ENCODE measurements around the gene VSIR.

The VSIR gene

DNA sequence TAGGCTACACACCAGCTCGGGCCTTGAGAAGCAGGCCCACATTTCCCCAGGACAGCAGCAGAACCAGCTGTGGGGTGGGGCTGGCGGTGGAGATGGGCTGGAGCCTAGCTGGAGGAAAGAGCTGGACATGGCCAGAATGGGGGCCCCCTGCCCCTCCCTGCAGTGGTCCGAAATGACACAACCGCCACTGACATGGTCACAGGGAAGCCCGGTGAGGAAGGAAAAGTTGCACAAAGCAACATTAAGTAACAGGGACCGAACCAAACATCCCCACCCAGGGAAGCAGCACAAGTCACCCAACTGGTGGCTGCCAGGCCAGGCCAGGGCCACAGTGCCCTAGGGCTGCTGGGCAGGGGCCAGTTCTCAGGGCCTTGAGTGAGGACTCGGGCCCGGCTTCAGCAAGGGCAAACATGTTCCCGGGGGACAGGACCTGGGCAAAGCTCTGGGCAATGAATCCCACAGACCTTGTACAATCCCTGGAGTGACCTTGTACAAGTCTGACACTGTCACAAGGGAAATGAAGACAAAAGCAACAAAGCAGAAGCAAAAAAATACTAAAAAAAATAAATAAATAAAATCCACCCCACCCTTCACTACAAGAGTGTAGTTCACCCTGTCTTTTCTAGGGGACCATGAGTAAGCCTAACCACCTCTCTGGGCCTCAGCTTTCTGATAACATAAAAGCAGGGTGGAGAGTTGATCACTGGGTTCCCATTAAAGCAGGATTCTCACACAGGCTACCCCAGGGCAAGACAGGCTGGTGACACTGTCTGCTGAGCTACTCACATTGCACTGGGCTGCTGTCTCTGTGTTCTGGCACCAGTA is 44.7 kb upstream of the VSIR start:
- TF ChIP-seq, protein P1, sequence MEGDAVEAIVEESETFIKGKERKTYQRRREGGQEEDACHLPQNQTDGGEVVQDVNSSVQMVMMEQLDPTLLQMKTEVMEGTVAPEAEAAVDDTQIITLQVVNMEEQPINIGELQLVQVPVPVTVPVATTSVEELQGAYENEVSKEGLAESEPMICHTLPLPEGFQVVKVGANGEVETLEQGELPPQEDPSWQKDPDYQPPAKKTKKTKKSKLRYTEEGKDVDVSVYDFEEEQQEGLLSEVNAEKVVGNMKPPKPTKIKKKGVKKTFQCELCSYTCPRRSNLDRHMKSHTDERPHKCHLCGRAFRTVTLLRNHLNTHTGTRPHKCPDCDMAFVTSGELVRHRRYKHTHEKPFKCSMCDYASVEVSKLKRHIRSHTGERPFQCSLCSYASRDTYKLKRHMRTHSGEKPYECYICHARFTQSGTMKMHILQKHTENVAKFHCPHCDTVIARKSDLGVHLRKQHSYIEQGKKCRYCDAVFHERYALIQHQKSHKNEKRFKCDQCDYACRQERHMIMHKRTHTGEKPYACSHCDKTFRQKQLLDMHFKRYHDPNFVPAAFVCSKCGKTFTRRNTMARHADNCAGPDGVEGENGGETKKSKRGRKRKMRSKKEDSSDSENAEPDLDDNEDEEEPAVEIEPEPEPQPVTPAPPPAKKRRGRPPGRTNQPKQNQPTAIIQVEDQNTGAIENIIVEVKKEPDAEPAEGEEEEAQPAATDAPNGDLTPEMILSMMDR (IDR thresholded peaks at IDR 0.05; ENCODE audit: low read depth, low read length), result no peak
- no peak for DNase-seq (ENCODE audit: extremely low read depth, low read depth)

- TF ChIP-seq, protein P1 (IDR thresholded peaks at IDR 0.05; ENCODE audit: low read depth, low read length), result no peak
- no peak for DNase-seq (ENCODE audit: extremely low read depth, low read depth)
Observed at GRCh38 chr10:71816936-71817618, 43.8 kb upstream of the VSIR start.

- no peak for DNase-seq (ENCODE audit: extremely low read depth, low read depth)
- TF ChIP-seq, protein P1 (IDR thresholded peaks at IDR 0.05; ENCODE audit: low read depth, low read length), result no peak
Observed at GRCh38 chr10:71816421-71816851, 43.1 kb upstream of the VSIR start.

GRCh38 chr10:71815515-71816130 is 42.3 kb upstream of the VSIR start:
- no peak for DNase-seq (ENCODE audit: extremely low read depth, low read depth)
- TF ChIP-seq, protein P1 (IDR thresholded peaks at IDR 0.05; ENCODE audit: low read depth, low read length), result no peak

- no peak for DNase-seq (ENCODE audit: extremely low read depth, low read depth)
- TF ChIP-seq, protein P1 (IDR thresholded peaks at IDR 0.05; ENCODE audit: low read depth, low read length), result no peak
Observed at GRCh38 chr10:71814922-71815411, 41.6 kb upstream of the VSIR start.

- DNase-seq (ENCODE audit: extremely low read depth, low read depth), result no peak
- TF ChIP-seq, protein P1 (IDR thresholded peaks at IDR 0.05; ENCODE audit: low read depth, low read length), result no peak
Observed at GRCh38 chr10:71812913-71813590, 39.7 kb upstream of the VSIR start.
